H1 (cell line): ENCODE data around the gene ENPP6.

Experiments
- ATF3 ChIP-seq: IDR thresholded peaks from 2 replicates; pipeline ENCODE4 v1.6.1; 2011; ENCODE audit warnings: low read depth, mild to moderate bottlenecking, low read length; ENCODE audit not compliant: insufficient read depth
- CTCF ChIP-seq, 3 experiments: IDR thresholded peaks; 1 replicate in 2 of 3; 2 replicates in 1 of 3; pipeline versions ENCODE4 v1.5.1 to v1.6.1; 2011; ENCODE audit warnings: low read length in 3 of 3, mild to moderate bottlenecking in 3 of 3, inconsistent platforms in 2 of 3, low read depth in 1 of 3, moderate library complexity in 1 of 3; ENCODE audit not compliant: insufficient read depth in 1 of 3; ENCODE audit errors: control extremely low read depth in 1 of 3
- EZH2 ChIP-seq: fragments of 200-600 bp; sonication (generic); IDR thresholded peaks from 2 replicates; pipeline ENCODE4 v1.7.1; 2012; ENCODE audit warnings: low read depth, mild to moderate bottlenecking, moderate library complexity, low read length, inconsistent platforms; ENCODE audit not compliant: severe bottlenecking
- GABPA ChIP-seq: IDR thresholded peaks from 2 replicates; pipeline ENCODE4 v1.6.1; 2011; ENCODE audit warnings: mild to moderate bottlenecking, low read length, moderate library complexity, borderline replicate concordance; ENCODE audit not compliant: insufficient read depth
- HDAC2 ChIP-seq, 2 experiments: fragments of 300-600 bp in 1 of 2; sonication (generic) in 1 of 2; IDR thresholded peaks; 2 replicates each; pipeline ENCODE4 v1.6.1; 2011 to 2012; ENCODE audit warnings: low read depth in 2 of 2, low read length in 2 of 2, mild to moderate bottlenecking in 2 of 2, moderate library complexity in 2 of 2, borderline replicate concordance in 1 of 2, inconsistent platforms in 1 of 2
- MAX ChIP-seq: IDR thresholded peaks from 2 replicates; pipeline ENCODE4 v1.6.1; 2012; ENCODE audit warnings: inconsistent platforms
- POLR2A ChIP-seq, 2 experiments: IDR thresholded peaks; 1 replicate in 1 of 2; 2 replicates in 1 of 2; pipeline ENCODE4 v1.6.1; 2011; ENCODE audit warnings: low read depth in 2 of 2, low read length in 2 of 2, mild to moderate bottlenecking in 2 of 2; ENCODE audit errors: control extremely low read depth in 1 of 2
- POLR2AphosphoS5 ChIP-seq: IDR thresholded peaks from 2 replicates; pipeline ENCODE4 v1.6.1; 2011; ENCODE audit warnings: low read depth, low read length
- SRF ChIP-seq: IDR thresholded peaks from 2 replicates; pipeline ENCODE4 v1.6.1; 2011; ENCODE audit warnings: mild to moderate bottlenecking, low read depth, low read length, moderate library complexity
- TCF12 ChIP-seq: IDR thresholded peaks from 2 replicates; pipeline ENCODE4 v1.6.1; 2011; ENCODE audit warnings: low read depth, mild to moderate bottlenecking, low read length

- TF ChIP-seq CTCF (IDR thresholded peaks at IDR 0.05; ENCODE audit: control extremely low read depth in 1 of 3, insufficient read depth in 1 of 3, low read depth in 1 of 3, low read length in 3 of 3), result peak in 1 of 3 experiments; percentile 4; a peak in 1 of 4 replicates
- no peak for TF ChIP-seq TCF12
- no peak for TF ChIP-seq POLR2A (IDR thresholded peaks at IDR 0.05; ENCODE audit: control extremely low read depth in 1 of 2, low read depth in 2 of 2, low read length in 2 of 2)
- TF ChIP-seq GABPA, result no peak
- TF ChIP-seq HDAC2 (IDR thresholded peaks at IDR 0.05; ENCODE audit: borderline replicate concordance in 1 of 2, low read depth in 2 of 2, low read length in 2 of 2), result no peak
- TF ChIP-seq ATF3, result no peak
- TF ChIP-seq SRF, result no peak
- no peak for TF ChIP-seq POLR2AphosphoS5
- TF ChIP-seq MAX, result no peak
- TF ChIP-seq EZH2, result no peak
Observed at GRCh38 chr4:184166736-184167135, 50.9 kb downstream of the ENPP6 start.
